ENCODE results near the gene TMEM204.

The TMEM204 gene

DNA sequence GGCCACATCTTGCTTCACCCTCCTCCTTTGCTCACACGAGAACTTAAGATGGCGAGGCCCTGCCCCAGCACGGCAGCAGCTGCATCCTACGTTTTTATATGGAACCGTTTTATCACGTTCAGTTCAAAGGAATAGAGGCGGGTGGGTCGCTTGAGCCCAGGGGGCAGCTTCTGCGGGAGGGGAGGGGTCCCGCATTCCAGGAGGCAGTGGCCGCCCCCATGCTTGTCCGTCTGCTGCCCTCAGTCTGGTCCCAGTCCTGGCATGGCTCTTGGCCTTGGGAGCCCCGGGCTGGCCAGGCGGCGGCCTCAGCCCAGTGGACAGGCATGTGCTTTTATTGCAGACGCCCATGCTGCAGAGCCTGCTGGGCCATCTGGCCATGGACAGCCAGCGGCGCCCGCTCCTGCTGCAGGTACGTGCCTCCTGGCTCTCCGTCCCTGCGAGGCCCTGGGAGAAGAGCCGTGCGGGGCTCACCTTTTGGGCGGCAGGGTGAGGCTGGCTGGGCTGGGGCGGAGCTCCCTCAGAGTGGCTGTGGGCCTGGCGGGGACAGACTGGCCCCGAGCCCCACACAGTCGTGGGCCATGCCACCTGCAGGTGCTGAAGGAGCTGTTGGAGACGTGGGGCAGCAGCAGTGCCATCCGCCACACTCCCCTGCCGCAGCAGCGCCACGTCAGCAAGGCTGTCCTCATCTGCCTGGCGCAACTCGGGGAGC is 33.6 kb upstream of the TMEM204 start:
- no peak for DNase-seq (ENCODE audit: low spot score)

DNA sequence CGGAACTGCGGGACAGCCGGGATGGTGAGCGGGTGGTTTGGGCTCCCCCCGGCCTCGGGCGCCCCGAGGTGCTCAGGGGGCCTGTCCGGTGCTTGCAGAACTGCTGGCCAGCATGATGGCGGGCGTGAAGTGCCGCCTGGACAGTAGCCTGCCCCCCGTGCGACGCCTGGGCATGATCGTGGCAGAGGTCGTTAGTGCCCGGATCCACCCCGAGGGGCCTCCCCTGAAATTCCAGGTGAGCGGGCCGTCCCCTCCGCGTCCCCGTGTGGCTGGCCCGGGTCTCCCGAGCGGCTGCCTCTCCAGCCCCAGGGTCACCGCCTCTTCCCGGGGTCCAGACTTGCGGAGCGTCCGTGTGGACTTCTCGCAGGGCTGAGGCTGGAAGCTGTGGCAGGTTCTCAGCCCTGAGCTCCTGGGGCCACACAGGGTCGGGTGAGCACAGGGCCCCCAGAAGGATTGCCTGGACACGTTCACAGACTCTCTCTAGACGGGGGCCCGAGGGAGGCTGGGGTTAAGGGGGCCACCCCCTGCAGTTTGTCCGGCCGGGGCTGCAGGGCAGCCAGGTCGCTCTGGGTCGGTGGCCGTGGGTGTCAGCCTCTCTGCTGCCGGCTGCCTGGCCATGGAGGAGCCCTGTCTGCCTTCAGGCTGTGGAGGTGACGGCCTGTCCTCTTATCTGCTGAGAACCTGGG is 32.9 kb upstream of the TMEM204 start:
- no peak for DNase-seq (ENCODE audit: low spot score)

DNA sequence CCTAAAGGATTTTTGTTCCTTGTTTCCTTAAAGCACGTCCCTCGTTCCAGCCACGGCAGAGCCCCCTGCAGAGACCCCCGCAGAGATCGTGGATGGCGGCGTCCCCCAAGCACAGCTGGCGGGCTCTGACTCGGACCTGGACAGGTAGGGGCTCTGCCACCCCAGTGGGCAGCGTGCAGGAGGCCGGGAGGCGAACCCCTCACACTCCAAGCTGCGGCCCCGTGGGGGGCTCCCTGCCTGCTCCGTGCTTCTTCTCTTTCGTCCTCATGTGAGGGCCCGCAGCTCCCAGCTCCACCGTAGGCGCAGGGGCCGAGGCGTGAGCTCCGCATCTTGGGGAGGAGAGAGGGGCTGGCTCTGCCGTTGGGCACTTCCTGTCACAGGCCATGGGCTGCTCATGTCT is 31.8 kb upstream of the TMEM204 start:
- no peak for DNase-seq (ENCODE audit: low spot score)

DNA sequence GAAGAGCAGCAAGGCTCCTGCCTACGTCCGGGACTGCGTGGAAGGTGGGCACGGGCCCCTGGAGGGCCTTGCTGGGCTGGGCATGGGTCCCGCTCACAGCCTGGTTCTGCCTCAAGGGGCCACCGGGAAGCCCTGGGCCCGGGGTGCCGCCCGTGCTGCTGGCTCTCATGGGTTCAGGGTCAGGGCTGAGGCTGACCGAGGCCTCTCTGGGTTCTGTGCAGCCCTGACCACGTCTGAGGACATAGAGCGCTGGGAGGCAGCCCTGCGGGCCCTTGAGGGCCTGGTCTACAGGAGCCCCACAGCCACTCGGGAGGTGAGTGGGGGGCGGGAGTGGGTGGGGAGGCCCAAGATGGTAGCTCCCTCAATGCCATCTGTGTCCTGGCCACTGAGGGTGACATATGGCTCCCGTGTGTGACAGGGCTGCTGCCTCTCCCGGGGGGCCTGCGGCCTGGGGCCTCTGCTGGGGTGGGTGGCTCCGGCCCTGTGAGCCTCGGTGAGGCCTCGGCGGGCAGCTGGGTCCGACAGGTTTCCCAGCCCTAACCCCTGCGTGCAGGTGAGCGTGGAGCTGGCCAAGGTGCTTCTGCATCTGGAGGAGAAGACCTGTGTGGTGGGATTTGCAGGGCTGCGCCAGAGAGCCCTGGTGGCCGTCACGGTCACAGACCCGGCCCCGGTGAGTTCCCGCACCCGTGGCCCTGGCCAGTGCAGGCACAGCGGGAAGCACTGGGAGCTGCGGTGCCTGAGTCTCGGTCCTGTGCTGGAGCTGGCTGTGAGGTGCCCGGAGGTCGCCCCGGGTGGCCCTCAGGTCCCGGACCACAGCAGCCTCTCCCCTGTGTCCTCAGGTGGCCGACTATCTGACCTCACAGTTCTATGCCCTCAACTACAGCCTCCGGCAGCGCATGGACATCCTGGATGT is 31.1 kb upstream of the TMEM204 start:
- DNase-seq (ENCODE audit: low spot score) = no peak

DNA sequence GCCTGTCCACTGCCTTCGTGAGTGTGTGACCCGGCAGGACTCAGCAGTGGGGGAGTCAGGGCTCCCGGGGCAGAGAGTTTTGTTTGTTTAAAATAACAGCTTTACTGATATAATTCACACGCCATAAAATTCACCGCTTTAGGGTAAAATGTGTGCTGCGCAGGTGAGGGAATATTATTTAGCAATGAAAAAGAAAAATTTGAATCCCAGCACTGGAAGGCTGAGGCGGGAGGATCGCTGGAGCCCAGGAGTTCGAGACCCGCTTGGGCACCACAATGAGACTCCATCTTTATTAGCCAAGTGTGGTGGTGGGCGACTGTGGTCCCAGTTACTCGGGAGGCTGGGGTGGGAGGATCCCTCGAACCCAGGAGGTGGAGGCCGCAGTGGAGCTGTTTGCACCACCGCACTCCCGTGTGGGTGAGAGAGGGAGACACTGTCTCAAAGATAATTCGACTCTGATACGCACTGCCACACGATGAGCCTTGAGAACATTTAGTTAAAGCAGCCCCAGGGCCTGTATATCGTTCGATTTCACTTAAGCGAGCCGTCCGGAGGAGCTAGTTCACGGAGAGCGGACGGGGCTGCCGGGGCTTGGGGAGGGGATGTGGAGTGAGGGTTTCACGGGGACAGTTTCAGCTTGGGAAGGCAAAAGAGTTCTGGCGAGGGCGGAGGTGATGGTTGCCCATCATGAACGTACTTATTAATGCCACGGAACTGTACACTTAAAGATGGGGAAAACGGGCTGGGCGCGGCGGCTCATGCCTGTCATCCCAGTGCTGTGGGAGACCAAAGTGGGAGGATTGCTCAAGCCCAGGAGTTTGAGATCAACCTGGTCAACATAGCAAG is 30.1 kb upstream of the TMEM204 start:
- DNase-seq (ENCODE audit: low spot score) = no peak

DNA sequence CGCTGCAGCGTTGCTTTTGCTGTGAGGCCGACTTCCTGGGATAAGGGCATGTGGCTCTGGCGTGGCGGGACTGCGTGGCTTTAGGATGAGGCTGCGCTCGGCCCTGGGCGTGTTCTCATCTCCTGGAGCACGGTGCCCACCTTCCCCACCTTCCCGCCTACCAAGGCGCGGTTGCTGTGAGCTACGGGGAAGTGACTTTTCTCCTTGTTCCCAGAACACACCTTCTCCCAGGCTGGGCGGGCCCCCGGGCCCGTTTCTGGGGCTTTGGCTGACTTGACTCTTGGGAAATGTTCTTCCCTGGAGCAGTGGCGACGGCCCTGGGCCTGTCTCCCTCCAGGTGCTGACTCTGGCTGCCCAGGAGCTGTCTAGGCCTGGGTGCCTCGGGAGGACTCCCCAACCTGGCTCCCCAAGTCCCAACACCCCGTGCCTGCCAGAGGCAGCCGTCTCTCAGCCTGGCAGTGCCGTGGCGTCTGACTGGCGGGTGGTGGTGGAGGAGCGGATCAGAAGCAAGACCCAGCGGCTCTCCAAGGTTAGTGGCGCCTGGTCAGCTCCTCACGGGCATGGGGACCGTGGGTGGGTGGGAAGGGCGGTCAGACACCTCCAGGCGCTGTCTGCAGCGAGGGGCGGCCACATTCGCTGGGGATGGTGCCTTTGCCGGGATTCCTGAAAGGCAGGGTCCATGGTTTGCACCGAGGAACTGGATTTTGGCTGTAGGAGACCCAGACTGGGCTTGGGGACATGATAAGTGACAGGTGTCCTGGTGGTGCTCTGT is 28.2 kb upstream of the TMEM204 start:
- no peak for DNase-seq (ENCODE audit: low spot score)

DNA sequence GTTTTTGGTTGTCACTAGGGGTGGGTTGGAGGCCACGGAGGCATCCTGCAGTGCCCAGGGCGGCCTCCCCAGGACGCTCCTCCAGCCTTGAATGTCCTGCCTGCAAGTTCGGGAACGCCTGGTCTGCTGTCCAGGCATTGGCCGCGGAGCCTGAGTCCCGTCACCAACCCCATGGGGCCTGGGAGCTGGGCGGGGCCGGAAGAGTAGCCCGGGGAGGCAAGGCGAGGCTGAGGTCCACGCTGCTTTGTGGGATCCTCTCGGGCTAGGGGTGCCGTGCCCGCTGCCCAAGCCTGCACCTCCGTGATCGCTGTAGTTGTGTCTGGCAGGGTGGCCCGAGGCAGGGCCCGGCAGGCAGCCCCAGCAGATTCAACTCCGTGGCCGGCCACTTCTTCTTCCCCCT is 27.6 kb upstream of the TMEM204 start:
- no peak for DNase-seq (ENCODE audit: low spot score)

DNA sequence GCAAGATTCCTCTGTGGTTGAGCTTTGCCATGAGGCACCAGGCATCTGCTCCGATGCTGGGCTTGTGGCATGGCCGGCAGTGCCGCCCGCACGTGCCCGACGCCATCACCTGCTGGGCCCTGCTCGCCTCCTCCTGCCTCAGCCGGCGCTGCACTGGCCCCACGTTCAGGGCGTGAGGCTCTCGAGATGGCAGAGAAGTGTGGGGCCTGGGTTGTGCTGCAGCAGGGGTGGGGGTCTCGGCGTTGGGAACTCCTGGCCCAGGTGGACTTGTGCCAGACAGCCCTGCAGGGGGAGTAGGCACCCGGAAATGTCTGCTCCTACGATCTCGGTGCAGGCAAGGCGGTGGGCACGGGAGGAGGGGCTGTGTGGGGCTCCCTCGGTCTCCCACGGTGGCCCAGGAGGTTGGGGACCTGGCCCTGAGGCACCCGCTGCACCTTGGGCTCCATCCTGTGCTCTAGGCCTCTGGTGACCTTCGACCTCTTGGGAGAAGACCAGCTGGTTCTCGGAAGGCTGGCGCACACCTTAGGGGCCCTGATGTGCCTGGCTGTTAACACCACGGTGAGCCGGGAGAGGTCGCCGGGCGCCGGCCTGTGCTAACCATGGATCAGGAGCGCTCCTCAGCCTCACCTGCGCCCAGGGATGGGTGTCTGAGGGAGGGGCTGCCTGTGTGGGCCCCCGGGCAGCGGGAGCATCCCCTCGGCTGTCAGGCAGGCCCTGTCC is 26.8 kb upstream of the TMEM204 start:
- DNase-seq (ENCODE audit: low spot score) = no peak

DNA sequence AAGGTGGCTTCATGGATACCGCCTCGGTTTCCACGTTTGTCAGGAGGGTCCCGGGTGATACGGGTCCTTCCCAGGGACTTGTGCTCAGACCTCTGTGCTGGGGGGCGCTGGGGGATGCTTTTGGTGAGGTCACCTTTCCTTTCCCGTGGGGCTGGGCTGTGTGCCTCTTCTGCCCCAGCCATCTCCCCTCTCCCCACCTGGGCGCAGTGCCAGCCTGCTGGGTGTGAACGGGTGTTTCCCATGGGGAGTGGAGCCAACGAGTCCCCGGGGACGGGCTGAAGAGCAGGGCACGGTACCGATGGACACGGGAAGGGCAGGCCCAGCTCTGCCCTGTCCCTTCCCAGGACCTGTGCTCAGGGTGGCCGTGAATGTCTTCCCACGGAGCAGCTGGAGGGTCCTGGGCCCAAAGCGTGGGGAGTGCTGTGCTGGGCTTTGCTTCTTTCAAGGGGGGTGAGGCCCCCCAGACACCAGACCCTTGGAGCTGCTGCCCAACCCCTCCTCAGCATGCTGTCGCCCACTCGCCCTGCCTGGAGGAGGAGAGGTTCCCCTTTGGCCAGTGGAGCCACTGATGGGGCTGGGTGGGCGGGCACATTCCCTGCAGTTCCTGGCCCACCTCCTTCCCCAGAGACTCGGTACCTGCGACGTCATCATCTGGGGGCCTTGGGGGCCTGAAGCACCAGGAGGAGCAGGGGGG is 24.8 kb upstream of the TMEM204 start:
- no peak for DNase-seq (ENCODE audit: low spot score)

DNA sequence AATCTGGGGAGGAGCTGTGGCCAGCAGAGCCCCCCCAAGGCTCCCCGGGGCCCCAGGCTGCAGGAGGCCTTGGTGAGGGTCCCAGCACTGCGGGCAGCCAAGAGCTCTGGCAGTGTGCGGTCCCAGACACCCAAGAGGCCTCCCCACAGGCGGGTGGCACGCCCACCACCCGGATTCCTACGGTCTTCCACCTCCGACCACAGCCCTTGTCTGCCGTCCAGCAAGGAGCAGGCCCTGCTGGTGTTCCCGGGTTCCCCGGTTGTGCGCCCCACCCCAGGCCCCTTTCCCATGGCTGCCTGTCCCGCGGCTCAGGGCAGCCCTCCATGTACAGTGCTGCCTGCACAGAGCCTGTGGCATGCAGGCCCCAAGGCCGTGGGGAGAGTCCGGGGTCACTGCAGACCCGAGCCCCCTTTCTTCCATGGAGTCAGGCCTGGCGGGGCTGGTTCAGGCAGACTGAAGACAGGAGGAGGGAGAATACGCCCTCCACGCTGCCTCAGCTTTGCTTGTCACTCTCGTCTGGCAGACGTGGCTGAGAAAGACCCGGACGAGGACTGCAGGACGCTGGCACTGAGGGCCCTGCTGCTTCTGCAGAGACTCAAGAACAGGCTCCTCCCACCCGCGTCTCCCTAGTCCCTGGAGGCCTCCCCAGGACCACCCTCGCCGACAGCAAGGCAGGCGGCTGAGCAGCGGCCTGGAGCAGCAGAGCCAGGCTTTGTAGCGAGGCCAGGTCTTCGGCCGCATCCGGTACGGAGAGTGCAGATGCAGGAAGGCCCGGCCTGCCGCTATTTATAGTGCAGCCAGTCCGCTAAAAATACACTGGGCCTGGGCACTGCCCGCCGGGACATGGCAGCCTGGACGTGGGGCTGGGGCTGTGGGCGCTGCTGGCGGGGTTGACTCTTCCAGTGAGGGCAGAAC is 23.9 kb upstream of the TMEM204 start:
- no peak for DNase-seq (ENCODE audit: low spot score)

DNA sequence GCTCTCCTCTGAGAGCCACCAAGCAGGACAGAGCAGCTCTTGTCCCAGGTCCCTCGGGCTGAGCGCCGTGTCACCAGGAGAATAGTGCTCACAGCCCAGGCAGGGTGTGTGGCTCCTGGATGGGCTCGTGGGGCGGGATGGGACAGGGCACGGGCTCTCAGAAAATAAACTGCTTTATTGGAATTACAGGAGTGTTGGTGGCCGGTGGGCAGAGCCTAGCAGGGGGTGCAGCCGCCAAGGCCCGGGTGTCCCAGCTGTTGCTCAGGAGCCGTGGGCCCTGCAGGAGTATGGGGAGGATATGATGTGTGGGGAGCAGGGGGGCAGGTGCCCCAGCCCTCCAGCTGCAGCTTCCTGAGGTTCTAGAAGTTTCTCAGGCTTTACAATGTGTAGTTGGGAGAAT is 23.2 kb upstream of the TMEM204 start:
- no peak for DNase-seq (ENCODE audit: low spot score)

DNA sequence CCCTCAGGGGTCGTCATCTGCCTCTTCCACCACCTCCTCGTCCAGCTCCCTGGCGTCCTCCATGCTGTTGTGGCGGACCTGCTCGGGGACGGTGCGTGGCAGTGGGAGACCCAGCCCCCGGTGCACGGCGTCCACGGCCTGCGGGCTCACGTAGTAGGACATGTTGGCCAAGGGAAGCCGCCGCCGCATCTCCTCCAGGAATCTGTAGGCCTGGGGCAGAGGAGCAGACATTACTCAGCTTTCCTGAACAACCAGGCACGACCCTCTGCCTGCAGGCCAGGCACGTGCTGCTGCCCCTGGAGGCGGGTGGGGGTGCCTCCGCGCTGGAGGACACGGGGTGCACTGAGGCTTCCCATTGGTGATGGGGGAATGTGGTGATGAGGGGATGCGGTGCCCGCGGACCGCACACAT is 22.5 kb upstream of the TMEM204 start:
- DNase-seq (ENCODE audit: low spot score) = no peak

DNA sequence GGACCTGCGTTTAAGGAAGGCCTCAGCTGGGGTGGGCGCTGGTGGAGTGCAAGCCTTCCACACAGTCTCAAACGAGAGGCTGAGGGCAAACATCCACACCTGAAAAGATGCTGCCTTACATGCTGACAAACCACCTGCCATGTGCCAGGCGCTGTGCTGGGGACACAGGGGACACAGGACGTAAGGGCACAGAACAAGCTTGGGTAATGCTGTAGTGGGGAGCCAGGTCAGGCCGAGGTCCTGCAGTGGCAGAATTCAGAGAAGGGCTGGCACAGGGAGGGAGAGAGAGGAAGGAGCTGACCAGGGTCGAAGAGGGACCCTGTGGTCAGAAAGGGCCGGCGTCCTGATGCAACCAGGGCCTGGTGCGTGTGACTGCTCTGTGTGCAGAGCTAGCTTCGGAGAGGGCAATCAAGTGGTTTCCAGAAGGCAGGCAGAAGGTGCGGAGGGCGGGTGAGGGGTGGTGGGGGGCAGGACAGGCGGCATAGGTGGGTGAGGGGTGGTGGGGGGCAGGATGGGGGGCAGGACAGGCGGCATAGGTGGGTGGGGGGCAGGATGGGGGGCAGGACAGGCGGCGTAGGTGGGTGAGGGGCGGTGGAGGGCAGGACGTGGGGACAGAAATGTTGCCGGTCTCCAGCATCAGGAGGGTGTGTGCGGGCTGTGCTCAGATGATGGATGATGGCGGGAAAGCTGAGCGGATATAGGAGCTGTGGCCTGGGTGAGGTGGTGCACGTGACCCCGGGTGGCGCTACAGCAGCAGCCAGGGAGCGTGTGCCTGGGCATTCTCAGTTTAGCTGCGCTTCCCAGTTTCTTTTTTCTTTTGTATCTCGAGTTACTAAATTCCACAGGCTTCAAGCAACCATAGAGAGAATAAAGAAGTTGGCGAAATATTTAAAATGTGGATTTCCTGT is 21.6 kb upstream of the TMEM204 start:
- no peak for DNase-seq (ENCODE audit: low spot score)

DNA sequence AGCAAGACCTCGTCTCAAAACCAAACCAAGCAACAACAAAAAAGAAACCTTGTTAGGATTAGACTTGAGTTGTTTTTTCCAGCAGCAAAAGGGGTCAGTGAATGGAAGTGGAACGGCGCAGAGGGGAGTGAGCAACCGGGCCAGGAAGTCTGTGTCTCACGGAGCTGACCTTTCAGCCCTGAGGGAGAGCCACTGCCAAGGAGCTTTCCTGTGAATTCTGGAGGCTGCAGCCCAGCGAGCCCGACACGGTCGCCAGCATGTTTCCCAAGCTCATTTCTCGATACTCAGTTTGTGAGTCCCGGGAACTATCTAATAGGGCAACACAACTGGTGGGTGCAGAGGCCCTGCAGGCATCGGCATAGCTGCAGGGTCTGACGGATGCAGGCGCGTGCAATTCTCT is 20.7 kb upstream of the TMEM204 start:
- DNase-seq (ENCODE audit: low spot score) = no peak

DNA sequence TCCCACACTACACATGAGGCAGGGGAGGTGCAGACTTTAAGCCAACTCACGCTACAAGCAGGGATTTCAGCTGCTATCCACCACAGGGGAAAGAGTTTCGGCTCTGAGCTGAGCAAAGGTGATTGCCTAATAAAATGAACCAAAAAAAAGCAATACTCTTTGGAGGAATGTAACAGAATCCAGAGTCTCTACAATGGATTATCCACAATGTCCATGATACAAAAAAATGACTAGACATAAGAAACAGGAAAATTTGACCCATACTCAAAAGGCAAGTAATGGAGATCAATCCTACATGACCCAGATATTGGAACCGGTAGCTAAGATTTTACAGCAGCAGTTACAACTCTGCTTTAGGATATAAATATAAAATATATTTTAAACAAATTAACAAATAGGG is 19.0 kb upstream of the TMEM204 start:
- no peak for DNase-seq (ENCODE audit: low spot score)

DNA sequence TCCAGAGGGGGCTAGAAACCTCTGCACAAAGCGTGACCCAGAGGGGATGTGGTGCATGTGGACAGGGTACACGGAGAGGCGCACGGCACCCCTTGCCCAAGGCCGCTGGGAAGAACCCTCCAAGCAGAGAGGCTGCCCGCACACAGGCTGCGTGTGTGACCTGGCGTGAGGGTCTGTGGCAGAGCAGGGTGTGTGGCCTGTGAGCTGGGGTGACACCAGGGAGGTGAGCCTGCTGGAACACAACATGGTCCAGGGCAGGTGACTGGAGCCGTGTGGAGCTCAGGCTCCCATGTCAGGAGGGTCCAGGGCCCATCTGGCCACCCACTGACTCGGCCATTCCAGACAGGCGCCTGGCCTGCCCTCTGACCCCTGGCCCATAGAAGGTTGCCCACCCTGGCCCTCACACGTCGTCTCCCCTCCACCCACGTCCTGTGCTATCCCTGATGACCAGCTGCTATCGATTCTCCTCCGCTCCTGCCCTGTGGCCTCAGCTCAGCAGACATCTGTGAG is 14.8 kb upstream of the TMEM204 start:
- DNase-seq (ENCODE audit: low spot score) = no peak

DNA sequence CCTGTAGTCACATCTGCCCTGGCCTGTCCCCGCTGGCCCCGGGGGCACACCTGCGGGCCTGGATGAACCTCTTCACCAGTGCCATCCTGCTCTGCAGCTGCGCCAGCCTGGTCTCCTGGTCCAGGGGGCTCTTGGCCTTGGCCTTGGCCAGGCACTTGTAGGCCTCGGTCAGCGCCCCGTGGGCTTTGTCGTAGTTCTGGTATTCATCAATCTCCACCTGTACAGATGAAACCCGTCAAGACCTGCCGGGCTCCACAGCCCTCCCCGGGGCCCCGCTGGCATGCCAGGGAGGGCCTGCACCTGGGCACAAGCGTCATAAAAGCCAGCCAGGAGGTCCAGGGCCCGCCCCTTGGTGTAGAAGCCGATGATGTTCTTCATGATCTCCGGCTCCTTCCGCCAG is 13.6 kb upstream of the TMEM204 start:
- no peak for DNase-seq (ENCODE audit: low spot score)

DNA sequence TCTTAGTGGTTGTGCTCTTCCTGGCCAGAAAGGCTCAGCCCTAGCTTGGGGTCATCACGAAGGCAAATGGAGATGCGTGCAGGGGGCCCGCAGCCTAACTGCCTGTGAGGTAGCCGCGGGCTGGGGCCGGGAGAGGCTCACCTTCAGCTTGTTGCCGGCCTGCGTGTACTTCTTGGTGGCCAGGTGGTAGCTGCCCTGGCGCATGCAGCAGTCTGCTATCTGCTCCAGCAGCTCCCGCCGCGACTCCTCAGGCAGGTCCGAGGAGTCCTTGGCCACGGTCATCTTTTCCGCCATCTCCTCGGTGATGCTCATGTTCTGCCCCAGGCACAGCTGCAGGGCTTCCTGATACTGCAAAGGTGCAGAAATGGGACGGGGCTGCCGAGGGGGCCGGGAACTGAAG is 13.0 kb upstream of the TMEM204 start:
- DNase-seq (ENCODE audit: low spot score) = no peak

Measured in activated CD4-positive, alpha-beta T cell treated with anti-CD3 and anti-CD28 coated beads, Interleukin-2, Interleukin-4, amounts not matched to agents 100 ng/mL and 50 ng/mL, durations not matched to agents 16 hours and 8 hours (primary cell).